HepG2 (cell line): ENCODE results near the gene TSPAN32. TPM values are rescaled to one million over a fixed set of nuclear protein-coding genes. Genes with fewer than 3 reads are reported as not detected.

ENCODE experiments used
- ATAC-seq: fragments of 200-7000 bp; cut with Tn5 transposase; 3 replicates; pipeline ENCODE4 v1.9.1; 2020; ENCODE audit warnings: mild to moderate bottlenecking, moderate library complexity
- BruUV-seq: library from RNA; stranded (reverse); fragments of 400-500 nt; replicated peaks from 2 replicates; lab custom pipeline; 2021; lab: Mats Ljungman, UMichigan
- CTCF ChIA-PET: fragments of 300-600 bp; formaldehyde crosslinking; extraction: SDS; loops from one replicate; lab custom pipeline; 2021; ENCODE audit warnings: low total read pairs, inconsistent platforms, low intra/inter-chr PET ratio; lab: Yijun Ruan, JAX
- POLR2A ChIA-PET: fragments of 350-600 bp; sonication (Branson Sonifier 250); formaldehyde crosslinking; loops from one replicate; lab custom pipeline; 2020; ENCODE audit warnings: antibody characterized with exemption, inconsistent platforms; lab: Yijun Ruan, JAX
- DNase-seq: peaks from one replicate; pipeline ENCODE4 v3.0.0-alpha.2; 2015; ENCODE audit warnings: low spot score
- FAIRE-seq: peaks from 3 replicates; lab custom pipeline; 2011; peaks lifted over from hg19 to GRCh38; lab: Jason Lieb, UNC
- H2AFZ ChIP-seq: one replicate; pipeline ENCODE4 v1.6.1; 2011; ENCODE audit warnings: low read length, inconsistent platforms
- H3K27ac ChIP-seq: fragments of 300-600 bp; 3 replicates; pipeline ENCODE4 v1.8.0; 2011; ENCODE audit warnings: mixed run types, mild to moderate bottlenecking, mixed read lengths, low read length, inconsistent platforms; ENCODE audit not compliant: insufficient read depth; ENCODE audit errors: extremely low read length
- H3K27me3 ChIP-seq, 2 experiments: fragments of 200-600 bp in 1 of 2; 2 replicates in 1 of 2; 3 replicates in 1 of 2; pipeline versions ENCODE4 v1.6.0 to v1.8.0; 2011; ENCODE audit warnings: low read length in 2 of 2, mild to moderate bottlenecking in 2 of 2, moderate library complexity in 2 of 2, inconsistent platforms in 1 of 2; ENCODE audit not compliant: insufficient read depth in 2 of 2, control insufficient read depth in 1 of 2
- H3K36me3 ChIP-seq, 2 experiments: fragments of 200-600 bp in 1 of 2; replicated peaks in 1 of 2; 2 replicates in 1 of 2; 3 replicates in 1 of 2; pipeline versions ENCODE4 v1.5.1 to v1.8.0; 2011; ENCODE audit warnings: low read length in 2 of 2, inconsistent platforms in 1 of 2; ENCODE audit not compliant: insufficient read depth in 2 of 2, control insufficient read depth in 1 of 2
- H3K4me1 ChIP-seq: 2 replicates; pipeline ENCODE4 v1.5.1; 2012; ENCODE audit warnings: low read length, inconsistent platforms; ENCODE audit not compliant: insufficient read depth
- H3K4me2 ChIP-seq: 2 replicates; pipeline ENCODE4 v1.6.0; 2011; ENCODE audit warnings: low read depth, low read length, inconsistent platforms
- H3K4me3 ChIP-seq, 3 experiments: fragments of 200-600 bp in 1 of 3; sonication (generic), shearing (Covaris generic) in 1 of 3; replicated peaks in 1 of 3; 2 replicates each; pipeline ENCODE4 v1.5.1; 2011 to 2016; ENCODE audit warnings: low read length in 3 of 3, inconsistent platforms in 2 of 3, low read depth in 2 of 3, mild to moderate bottlenecking in 2 of 3, control low read depth in 1 of 3, mixed read lengths in 1 of 3; ENCODE audit not compliant: insufficient read depth in 1 of 3
- H3K79me2 ChIP-seq: one replicate; pipeline ENCODE4 v1.6.1; 2011; ENCODE audit warnings: low read length, inconsistent platforms; ENCODE audit not compliant: insufficient read depth
- H3K9ac ChIP-seq: 2 replicates; pipeline ENCODE4 v1.6.0; 2011; ENCODE audit warnings: mild to moderate bottlenecking, low read depth, low read length, inconsistent platforms; ENCODE audit not compliant: insufficient read depth
- H3K9me3 ChIP-seq: 2 replicates; pipeline ENCODE4 v1.5.1; 2012; ENCODE audit warnings: mild to moderate bottlenecking, low read length
- H4K20me1 ChIP-seq: 2 replicates; pipeline ENCODE4 v1.6.0; 2011; ENCODE audit warnings: inconsistent platforms, mild to moderate bottlenecking, low read length, moderate library complexity; ENCODE audit not compliant: insufficient read depth
- CBX5 ChIP-seq: sonication (generic); formaldehyde crosslinking; IDR thresholded peaks from 2 replicates; pipeline ENCODE4 v1.4.0; 2020; ENCODE audit warnings: missing genetic modification reagents, borderline replicate concordance
- ETV5 ChIP-seq: IDR thresholded peaks from 2 replicates; pipeline ENCODE4 v1.6.1; 2018; ENCODE audit warnings: missing biosample characterization, missing genetic modification reagents, inconsistent platforms, borderline replicate concordance
- GATAD1 ChIP-seq: IDR thresholded peaks from 2 replicates; pipeline ENCODE4 v1.6.1; 2016; ENCODE audit warnings: missing genetic modification reagents, missing compliant biosample characterization
- KLF16 ChIP-seq, 2 experiments: sonication (generic) in 1 of 2; formaldehyde crosslinking in 1 of 2; IDR thresholded peaks; 2 replicates each; pipeline versions ENCODE4 v1.6.1 to v1.8.0; 2016 to 2023; ENCODE audit warnings: missing genetic modification reagents in 2 of 2, missing compliant biosample characterization in 1 of 2
- KLF6 ChIP-seq: IDR thresholded peaks from 2 replicates; pipeline ENCODE4 v1.8.0; 2016; ENCODE audit warnings: missing biosample characterization, missing genetic modification reagents
- MED13 ChIP-seq: sonication (generic); formaldehyde crosslinking; IDR thresholded peaks from 2 replicates; pipeline ENCODE4 v1.5.0; 2020; ENCODE audit warnings: missing genetic modification reagents
- POLR2AphosphoS2 ChIP-seq: IDR thresholded peaks from 2 replicates; pipeline ENCODE4 v1.6.1; 2011; ENCODE audit warnings: low read depth, low read length, improper control_type of control experiment
- RFX1 ChIP-seq: fragments of 450-650 bp; IDR thresholded peaks from 2 replicates; pipeline ENCODE4 v1.6.1; 2017
- RNF2 ChIP-seq: fragments of 450-650 bp; conservative IDR thresholded peaks from 2 replicates; pipeline ENCODE4 v1.6.1; 2016; ENCODE audit warnings: low read depth
- ZBTB43 ChIP-seq: sonication (generic); formaldehyde crosslinking; conservative IDR thresholded peaks from 2 replicates; pipeline ENCODE4 v1.4.0; 2020; ENCODE audit warnings: missing genetic modification reagents
- ZEB1 ChIP-seq: IDR thresholded peaks from 2 replicates; pipeline ENCODE4 v1.6.1; 2012; ENCODE audit warnings: mild to moderate bottlenecking, low read depth, inconsistent platforms; ENCODE audit not compliant: insufficient replicate concordance
- ZFX ChIP-seq: sonication (generic); formaldehyde crosslinking; IDR thresholded peaks from 2 replicates; pipeline ENCODE4 v1.4.0; 2020; ENCODE audit warnings: mild to moderate bottlenecking, low read depth, missing genetic modification reagents, moderate library complexity
- ZNF335 ChIP-seq: sonication (generic); formaldehyde crosslinking; IDR thresholded peaks from 2 replicates; pipeline ENCODE4 v1.4.0; 2020; ENCODE audit warnings: missing genetic modification reagents
- ZNF570 ChIP-seq: sonication (generic); formaldehyde crosslinking; IDR thresholded peaks from 2 replicates; pipeline ENCODE4 v1.4.0; 2020; ENCODE audit warnings: mild to moderate bottlenecking, missing genetic modification reagents, borderline replicate concordance
- WGBS: methylation state at CpG from one replicate; pipeline ENCODE4 v1.1.6; 2017; ENCODE audit warnings: low lambda C conversion rate; 5-methylcytosine and 5-hydroxymethylcytosine counted together
- in situ Hi-C: cut with HindIII; loops from 2 replicates; pipeline ENCODE4 v1.10.0; 2017; ENCODE audit warnings: low pct_unique_long_range_greater_than_20kb; ENCODE audit not compliant: extremely low pct_ligation_motif_present
- intact Hi-C: fragments of 100-400 bp; cut with micrococcal nuclease; formaldehyde crosslinking; loops from one replicate; pipeline ENCODE4 v1.10.0; 2022; ENCODE audit not compliant: unreplicated experiment
- polyA plus RNA-seq, 8 experiments: library from polyadenylated mRNA; depleted of rRNA in 3 of 8; stranded (reverse) in 7 of 8; unstranded in 1 of 8; fragments of >200 nt; fragmentation: Illumina TruSeq in 4 of 8; extraction: Trizol in 4 of 8; gene quantifications; 2 replicates each; pipeline versions ENCODE4 v1.2.1 to v1.2.3, GENCODE V29; 2011 to 2016; ENCODE audit warnings: low read depth in 4 of 8, missing spikeins in 1 of 8, mixed read lengths in 1 of 8; ENCODE audit not compliant: insufficient read depth in 1 of 8
- total RNA-seq, 5 experiments: library from RNA; depleted of rRNA; stranded (reverse); fragments of >200 nt; fragmentation: Illumina TruSeq; extraction: Trizol; gene quantifications; 2 replicates each; pipeline ENCODE4 v1.2.3, GENCODE V29; 2016; ENCODE audit warnings: low read depth in 1 of 5
- TF ChIP-seq, protein P1 (sequence below): sonication (generic); formaldehyde crosslinking; IDR thresholded peaks from 2 replicates; pipeline ENCODE4 v1.5.1; 2020; ENCODE audit warnings: missing genetic modification reagents, mild to moderate bottlenecking, borderline replicate concordance

The TSPAN32 gene
- total and polyA plus RNA-seq, 2 of the 13 experiments (the other 11 are each of a cell fraction or from before 2014, with no cell fraction given) = 0.09 to 0.70 TPM

DNA sequence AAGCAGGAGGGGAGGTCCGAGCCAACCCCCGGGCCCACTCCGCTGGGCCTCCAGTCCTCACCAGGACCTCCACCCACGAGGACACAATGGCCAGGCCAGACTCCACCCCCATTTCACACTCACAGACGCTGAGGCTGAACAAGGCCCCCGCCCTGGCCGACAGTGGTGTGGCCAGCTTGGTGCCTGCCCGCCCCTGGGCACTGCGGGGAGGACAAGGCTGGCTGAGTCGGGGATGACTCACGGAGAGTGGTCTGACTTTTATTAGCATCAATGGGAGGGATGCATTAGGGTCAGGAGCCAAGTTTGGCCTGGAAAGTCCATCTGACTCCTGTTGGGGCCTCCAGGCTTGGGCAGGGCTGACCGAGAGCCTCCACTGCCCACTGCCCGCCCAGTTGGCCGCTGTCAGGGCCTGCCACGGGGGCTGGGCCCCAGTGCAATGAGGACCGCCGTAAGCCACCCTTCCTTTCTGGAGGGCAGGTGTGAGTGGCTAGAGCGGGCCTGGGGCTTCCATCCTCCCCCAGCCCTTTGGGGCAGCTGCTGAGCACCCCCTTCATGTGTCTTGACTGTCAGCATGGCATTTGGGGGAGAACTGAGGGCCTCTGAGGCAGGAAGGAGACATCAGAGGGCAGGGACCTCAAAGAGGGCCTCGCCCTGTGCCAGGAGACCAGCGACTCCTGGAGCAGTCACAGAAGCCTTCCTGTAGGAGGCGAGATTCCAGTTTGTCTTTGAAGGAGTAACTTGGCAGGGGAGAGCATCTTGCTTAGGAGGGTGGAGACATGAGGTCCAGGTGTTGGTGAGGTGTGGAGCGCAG is 10.6 kb downstream of the TSPAN32 start:
- 59% methylated on average over 8 of the region's 22 CpGs for WGBS

More for the DNA sequence above, 10.6 kb downstream of the TSPAN32 start:
- H3K79me2 ChIP-seq = no peaks in the 10 kb centered on the region
- no peak overlapping the region for H3K4me3 ChIP-seq
- H3K9me3 ChIP-seq = no peaks in the 10 kb centered on the region
- DNase-seq (no peak), FAIRE-seq (no peak), ATAC-seq (no peak)
- H3K9ac ChIP-seq = no peak overlapping the region
- H3K36me3 ChIP-seq = no peaks in the 10 kb centered on the region
- in situ Hi-C loops = loop anchor here (5.0 kb wide), 2 partner anchors 105 to 215 kb away; no protein-coding TSS in a partner anchor
- no peak overlapping the region for H3K4me2 ChIP-seq
- no peaks in the 10 kb centered on the region for H4K20me1 ChIP-seq
- TF ChIP-seq, protein P1, sequence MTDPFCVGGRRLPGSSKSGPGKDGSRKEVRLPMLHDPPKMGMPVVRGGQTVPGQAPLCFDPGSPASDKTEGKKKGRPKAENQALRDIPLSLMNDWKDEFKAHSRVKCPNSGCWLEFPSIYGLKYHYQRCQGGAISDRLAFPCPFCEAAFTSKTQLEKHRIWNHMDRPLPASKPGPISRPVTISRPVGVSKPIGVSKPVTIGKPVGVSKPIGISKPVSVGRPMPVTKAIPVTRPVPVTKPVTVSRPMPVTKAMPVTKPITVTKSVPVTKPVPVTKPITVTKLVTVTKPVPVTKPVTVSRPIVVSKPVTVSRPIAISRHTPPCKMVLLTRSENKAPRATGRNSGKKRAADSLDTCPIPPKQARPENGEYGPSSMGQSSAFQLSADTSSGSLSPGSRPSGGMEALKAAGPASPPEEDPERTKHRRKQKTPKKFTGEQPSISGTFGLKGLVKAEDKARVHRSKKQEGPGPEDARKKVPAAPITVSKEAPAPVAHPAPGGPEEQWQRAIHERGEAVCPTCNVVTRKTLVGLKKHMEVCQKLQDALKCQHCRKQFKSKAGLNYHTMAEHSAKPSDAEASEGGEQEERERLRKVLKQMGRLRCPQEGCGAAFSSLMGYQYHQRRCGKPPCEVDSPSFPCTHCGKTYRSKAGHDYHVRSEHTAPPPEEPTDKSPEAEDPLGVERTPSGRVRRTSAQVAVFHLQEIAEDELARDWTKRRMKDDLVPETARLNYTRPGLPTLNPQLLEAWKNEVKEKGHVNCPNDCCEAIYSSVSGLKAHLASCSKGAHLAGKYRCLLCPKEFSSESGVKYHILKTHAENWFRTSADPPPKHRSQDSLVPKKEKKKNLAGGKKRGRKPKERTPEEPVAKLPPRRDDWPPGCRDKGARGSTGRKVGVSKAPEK (CRISPR knock-in tag) = no peak
- TF ChIP-seq KLF16 (CRISPR knock-in tag; IDR thresholded peaks at IDR 0.05) (no peak), POLR2AphosphoS2 (no peak), RNF2 (no peak), ZEB1 (no peak), MED13 (CRISPR knock-in tag) (no peak), CBX5 (CRISPR knock-in tag) (no peak), ZNF570 (no peak), ETV5 (CRISPR knock-in tag) (no peak), RFX1 (no peak), ZNF335 (CRISPR knock-in tag) (no peak), KLF6 (CRISPR knock-in tag) (no peak), ZBTB43 (CRISPR knock-in tag) (no peak), GATAD1 (CRISPR knock-in tag) (no peak), ZFX (no peak)
- intact Hi-C loops = loop anchor here (10.0 kb wide), 1 partner anchor 222 kb away; no protein-coding TSS in a partner anchor
- peaks cover 13 to 28% of the 10 kb centered on the region in 2 experiments; a peak in 3 of 5 replicates for H3K27me3 ChIP-seq
- no peak overlapping the region for H2AFZ ChIP-seq
- H3K27ac ChIP-seq = no peak overlapping the region
- BruUV-seq = no TSS peak
- ChIA-PET POLR2A (no interaction called here), CTCF (no interaction called here)
- H3K4me1 ChIP-seq = no peaks in the 10 kb centered on the region
